HG03139 (cell line): ENCODE results near the gene HOXD10.

ENCODE experiments used
- ATAC-seq: cut with Tn5 transposase; IDR thresholded peaks from one replicate; pipeline ENCODE4 v1.9.1; 2021; ENCODE audit not compliant: unreplicated experiment

The HOXD10 gene

GRCh38 chr2:176115883-176116813, at the start of gene HOXD10:
TSS of gene HOXD10 (plus strand) at chr2:176116778. CDS start at chr2:176116834, 56 bp downstream.
- ATAC-seq: no peak

- ATAC-seq: no peak
Observed at GRCh38 chr2:176067589-176068418, 48.8 kb upstream of the HOXD10 start.

GRCh38 chr2:176068419-176068832, 48.2 kb upstream of the HOXD10 start:
- ATAC-seq: no peak

GRCh38 chr2:176071330-176072291, 45.0 kb upstream of the HOXD10 start:
- no peak for ATAC-seq

GRCh38 chr2:176072292-176072669, 44.3 kb upstream of the HOXD10 start:
- ATAC-seq: no peak

- ATAC-seq: no peak
Observed at GRCh38 chr2:176072951-176073904, 43.4 kb upstream of the HOXD10 start.

GRCh38 chr2:176074919-176075425, 41.6 kb upstream of the HOXD10 start:
- ATAC-seq: no peak

GRCh38 chr2:176075481-176075880, 41.1 kb upstream of the HOXD10 start:
- ATAC-seq: no peak

- ATAC-seq: no peak
Observed at GRCh38 chr2:176076063-176076462, 40.5 kb upstream of the HOXD10 start.

- ATAC-seq: no peak
Observed at GRCh38 chr2:176076796-176077195, 39.8 kb upstream of the HOXD10 start.

GRCh38 chr2:176078541-176079284, 37.9 kb upstream of the HOXD10 start:
- ATAC-seq: no peak

- ATAC-seq: no peak
Observed at GRCh38 chr2:176079285-176079830, 37.2 kb upstream of the HOXD10 start.

GRCh38 chr2:176079831-176080539, 36.6 kb upstream of the HOXD10 start:
- ATAC-seq: no peak

GRCh38 chr2:176080540-176081375, 35.8 kb upstream of the HOXD10 start:
- ATAC-seq: no peak

GRCh38 chr2:176081376-176081836, 35.2 kb upstream of the HOXD10 start:
- no peak for ATAC-seq

GRCh38 chr2:176081837-176082524, 34.6 kb upstream of the HOXD10 start:
- ATAC-seq: no peak
